Measurements from ENCODE around the gene DCLK2.
"Not testable (repeated sequence)": the region's sequence is repeated elsewhere in the genome, so short reads cannot be mapped to it uniquely, and the experiment has no call there.

The DCLK2 gene

GRCh38 chr4:150158041-150158440 is 79.8 kb downstream of the DCLK2 start:
- no peak for DNase-seq

DNA sequence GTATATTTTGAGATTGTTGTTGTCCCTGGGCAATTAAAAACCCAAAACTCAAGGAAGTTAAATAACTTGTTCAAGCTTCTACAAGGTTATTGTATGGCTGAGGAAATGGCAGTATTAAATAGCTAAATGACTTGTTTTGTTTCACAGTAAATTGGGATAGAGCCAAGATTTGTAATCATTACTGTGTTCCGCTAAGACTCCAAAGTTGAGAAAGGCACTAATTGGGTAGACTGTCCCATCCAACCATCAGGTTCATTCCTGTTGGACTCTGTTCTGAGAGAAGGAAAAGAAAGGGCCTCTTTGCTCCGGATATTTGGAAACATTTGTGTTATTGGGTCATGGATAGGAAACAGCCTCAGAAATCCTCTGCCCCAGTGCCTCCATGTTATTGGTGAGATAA is 82.2 kb downstream of the DCLK2 start:
- no peak for DNase-seq

DNA sequence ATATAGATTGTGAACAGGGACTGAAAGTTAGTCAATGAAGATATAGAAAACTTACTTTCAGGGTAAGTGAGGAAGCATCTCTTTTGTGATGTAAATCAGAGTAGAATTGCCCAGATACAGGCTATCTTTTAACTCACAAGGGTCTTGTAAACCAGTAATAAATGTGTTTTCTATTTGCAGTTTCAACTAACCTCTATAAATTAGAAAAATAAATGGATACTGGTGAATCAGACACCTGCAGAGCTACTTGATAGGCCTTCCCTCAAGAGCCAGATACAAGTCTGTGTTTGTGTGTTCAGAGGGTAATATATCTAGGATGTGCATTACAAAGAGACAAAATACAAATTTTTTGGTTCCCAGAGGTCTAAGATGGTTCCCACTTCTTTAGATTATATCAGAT is 82.9 kb downstream of the DCLK2 start:
- DNase-seq, result no peak

DNA sequence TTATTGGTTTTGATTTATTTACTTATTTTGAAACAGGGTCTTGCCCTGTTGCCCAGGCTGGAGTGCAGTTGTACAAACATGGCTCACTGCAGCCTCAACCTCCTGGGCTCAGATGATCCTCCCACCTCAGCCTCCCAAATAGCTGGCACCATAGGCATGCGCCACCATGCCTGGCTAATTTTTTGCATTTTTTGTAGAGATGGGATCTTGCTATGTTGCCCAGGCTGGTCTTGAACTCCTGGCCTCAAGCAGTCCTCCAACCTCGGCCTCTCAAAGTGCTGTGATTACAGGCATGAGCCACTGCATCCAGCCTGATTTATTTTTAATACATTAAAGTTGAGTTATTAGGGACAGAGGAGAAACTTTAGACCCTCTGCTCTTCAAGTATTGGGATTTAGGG is 83.8 kb downstream of the DCLK2 start:
- not testable (repeated sequence) for DNase-seq

DNA sequence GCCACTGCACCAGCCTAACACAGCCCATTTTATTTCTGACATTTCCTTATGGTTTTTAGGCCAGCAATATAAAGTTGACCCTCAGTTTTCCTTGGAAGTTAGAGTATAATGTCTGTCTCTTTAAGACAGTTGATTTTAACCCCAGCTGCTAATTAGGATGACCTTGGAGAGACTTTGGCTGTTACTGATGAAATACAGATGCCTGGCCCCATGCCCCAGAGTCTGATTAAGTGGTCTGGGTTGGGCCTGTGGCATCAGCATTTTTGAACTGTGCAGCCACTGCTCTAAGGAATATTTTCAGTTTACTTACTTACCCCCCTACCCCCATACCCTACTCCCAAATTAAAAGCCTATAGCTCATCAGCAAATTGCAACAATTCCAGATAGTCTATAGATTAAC is 85.8 kb downstream of the DCLK2 start:
- no peak for DNase-seq

- DNase-seq, result no peak
These were observed 86.8 kb downstream of the DCLK2 start for GRCh38 chr4:150164956-150165629.

DNA sequence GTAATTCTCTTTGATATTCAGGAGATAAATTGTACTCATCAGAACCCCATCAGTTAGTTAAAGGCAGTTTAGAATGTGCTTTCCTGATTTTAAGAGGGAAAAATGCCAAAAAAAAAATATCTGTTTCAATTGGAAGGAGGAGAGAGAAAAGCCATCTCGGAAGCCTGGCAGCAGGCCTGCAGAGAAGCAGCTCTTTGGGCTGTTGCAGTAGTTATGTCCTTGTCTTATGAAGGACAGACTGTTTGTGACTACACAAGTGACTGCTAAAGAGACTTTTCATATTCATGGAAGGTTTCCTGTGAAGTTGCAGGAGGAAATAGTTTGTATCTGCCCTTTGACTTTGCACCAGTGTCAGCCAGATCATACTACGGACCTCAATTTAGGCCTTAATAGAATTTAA is 88.8 kb downstream of the DCLK2 start:
- no peak for DNase-seq

GRCh38 chr4:150173432-150173861 is 95.2 kb downstream of the DCLK2 start:
- no peak for DNase-seq

DNA sequence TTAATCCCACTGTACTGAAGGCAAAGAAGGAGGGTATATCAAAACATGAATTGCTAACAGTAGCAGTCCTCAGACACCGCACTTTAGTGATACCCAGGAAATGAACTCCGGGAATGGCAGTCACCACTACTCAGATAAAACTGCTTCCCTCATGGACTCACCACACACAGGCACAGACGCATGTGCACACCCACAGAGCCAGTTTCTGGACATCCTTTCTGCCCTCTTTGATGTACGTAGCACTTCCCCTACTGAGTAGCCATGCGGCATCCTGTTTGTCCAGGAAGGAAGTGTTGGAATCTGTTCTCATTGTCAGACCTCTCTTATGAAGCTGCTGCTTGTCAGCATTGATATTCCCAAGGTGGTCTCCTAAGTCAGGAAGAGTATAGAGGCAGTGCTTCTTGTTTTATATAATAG is 95.7 kb downstream of the DCLK2 start:
- DNase-seq, result peak; percentile 34 to 44

GRCh38 chr4:150176547-150176946 is 98.3 kb downstream of the DCLK2 start:
- no peak for DNase-seq

DNA sequence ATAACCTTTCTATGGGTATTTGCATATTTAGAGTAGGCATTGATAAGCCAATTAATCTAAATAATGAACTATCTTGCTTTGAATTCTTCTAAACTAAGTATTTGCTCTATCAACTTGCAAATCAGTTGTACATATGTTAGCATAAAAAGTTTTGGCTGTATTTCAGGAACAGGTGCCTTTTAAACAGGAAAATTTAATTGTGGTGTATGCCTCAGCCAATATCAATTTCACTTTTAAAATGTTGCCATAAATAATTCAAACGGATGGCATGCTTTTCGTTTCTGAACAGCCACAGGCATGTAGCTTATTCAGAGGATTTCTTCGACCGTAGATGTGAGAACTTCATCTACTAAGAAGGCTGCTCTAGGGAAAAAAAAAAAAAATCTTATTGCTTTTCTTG is 99.9 kb downstream of the DCLK2 start:
- DNase-seq, result no peak

- no peak for DNase-seq
These were observed 103.3 kb downstream of the DCLK2 start for GRCh38 chr4:150181536-150181935.

DNA sequence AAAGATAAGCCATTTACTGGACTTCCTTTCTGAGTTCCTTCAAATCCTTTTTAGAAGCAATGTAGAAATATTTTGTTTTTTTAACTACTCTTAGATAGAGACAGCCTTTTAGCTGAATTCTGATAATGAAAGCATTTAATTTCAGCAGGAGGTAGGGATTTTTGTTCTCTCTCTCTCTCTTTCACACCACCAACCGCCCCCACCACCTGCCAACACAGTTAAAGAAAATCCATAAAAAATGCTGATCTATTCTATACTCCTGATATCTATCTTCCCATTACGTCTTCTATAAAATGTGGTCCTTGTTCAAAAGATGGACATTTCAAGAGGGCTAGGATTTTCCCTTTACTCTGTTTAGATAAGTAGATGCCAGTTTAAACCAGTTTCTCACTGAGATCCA is 104.5 kb downstream of the DCLK2 start:
- no peak for DNase-seq

DNA sequence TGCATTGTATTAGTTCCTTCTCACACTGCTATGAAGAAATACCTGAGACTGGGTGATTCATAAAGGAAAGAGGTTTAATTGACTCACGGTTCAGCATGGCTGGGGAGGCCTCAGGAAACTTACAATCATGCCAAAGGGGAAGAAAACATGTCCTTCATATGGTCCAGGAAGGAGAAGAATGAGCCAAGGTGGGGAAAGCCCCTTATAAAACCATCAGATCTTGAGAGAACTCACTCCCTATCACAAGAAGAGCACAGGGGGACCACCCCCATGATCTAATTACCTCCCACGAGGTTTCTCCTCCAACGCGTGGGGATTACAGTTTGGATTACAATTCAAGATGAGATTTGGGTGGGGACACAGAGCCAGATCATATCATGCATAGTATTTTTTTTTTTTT is 106.8 kb downstream of the DCLK2 start:
- not testable (repeated sequence) for DNase-seq

DNA sequence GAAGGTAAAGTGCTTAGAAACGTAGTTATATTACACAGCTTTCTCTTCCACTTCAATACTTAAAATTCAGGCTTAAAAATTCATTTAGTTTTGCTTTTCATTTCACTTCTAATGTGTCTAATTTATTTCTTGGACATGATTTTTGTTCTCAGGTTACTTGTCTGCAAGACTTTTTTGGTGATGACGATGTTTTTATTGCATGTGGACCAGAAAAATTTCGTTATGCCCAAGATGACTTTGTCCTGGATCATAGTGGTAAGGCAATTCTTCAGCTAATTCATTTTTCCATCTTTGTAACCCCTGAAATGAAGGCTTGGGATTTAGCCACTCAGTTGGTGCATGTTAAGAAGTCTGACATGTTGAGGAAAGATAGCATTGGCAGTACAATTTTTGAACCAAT is 114.7 kb downstream of the DCLK2 start:
- DNase-seq, result no peak

DNA sequence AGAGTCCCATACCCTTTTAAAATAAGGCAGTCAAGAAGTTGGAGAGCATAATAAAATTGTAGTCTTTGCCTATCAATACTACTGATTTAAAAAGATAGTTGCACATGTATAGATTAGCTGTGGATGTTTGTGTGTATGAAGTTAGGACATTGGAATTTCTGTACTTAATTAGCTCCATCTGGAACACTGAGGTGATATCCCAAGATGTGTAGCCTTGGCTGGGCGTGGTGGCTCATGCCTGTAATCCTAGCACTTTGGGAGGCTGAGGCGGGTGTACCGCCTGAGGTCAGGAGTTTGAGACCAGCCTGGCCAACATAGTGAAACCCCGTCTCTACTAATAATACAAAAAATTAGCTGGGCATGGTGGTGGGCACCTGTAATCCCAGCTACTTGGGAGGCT is 119.0 kb downstream of the DCLK2 start:
- DNase-seq, result not testable (repeated sequence)

GRCh38 chr4:150199056-150199455 is 120.8 kb downstream of the DCLK2 start:
- DNase-seq, result no peak

- no peak for DNase-seq
These were observed 126.8 kb downstream of the DCLK2 start for GRCh38 chr4:150205016-150205415.

DNA sequence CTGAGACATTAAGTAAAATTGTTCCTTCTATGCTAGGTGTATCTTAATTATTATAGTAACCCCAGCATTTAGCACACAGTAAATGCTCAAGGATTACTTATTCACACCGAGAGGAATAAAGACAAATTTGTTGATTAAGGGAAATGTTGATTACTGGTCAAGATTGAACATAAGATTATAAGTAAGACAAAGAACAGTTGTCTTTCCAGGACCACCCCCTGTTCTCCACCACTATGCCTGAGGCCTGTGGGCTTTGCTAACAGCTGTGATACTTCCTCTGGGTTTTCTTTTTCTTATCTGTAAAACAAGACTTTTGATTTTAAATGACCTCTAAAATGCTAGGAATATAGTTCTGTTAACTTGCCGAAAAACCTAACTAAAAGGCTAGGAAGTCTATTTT is 128.0 kb downstream of the DCLK2 start:
- DNase-seq, result no peak

DNA sequence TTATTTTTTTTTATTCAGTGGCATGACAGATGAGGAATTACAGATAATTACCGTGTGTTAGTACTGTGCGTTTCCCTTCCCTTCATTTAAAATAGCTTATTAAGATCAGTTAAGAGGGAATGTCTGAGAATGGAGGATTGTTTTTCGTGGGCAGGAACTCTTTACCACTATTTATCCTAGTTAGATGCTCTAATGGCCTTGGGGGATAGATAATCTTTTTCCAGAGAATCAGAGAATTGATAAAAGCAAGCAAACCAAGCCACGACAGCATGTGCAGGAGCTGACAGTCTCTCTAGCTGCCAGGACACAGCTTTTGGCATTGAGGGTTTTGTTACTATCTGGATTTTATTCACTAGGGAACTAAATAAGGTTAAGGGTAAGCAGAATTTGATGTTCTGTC is 128.7 kb downstream of the DCLK2 start:
- no peak for DNase-seq

GRCh38 chr4:150207871-150208270 is 129.6 kb downstream of the DCLK2 start:
- DNase-seq, result no peak

- DNase-seq, result peak; percentile 45 to 59
These were observed 131.0 kb downstream of the DCLK2 start for GRCh38 chr4:150209140-150209829.

GRCh38 chr4:150211016-150211415 is 132.8 kb downstream of the DCLK2 start:
- no peak for DNase-seq

- no peak for DNase-seq
These were observed 133.7 kb downstream of the DCLK2 start for GRCh38 chr4:150211799-150212445.
